Common myeloid progenitor, CD34-positive (primary cell): ENCODE results near the gene VAV3.
"Not testable (repeated sequence)": the region's sequence is repeated elsewhere in the genome, so short reads cannot be mapped to it uniquely, and the experiment has no call there.

Source experiments
- CTCF ChIA-PET: fragments of 350-600 bp; sonication (Branson Sonifier 250); formaldehyde crosslinking; loops from one replicate; lab custom pipeline; 2021; ENCODE audit warnings: antibody characterized with exemption; lab: Charles Lee
- POLR2A ChIA-PET: fragments of 350-600 bp; sonication (Branson Sonifier 250); formaldehyde crosslinking; loops from one replicate; lab custom pipeline; 2021; ENCODE audit warnings: antibody characterized with exemption; lab: Charles Lee
- DNase-seq, 3 donors: peaks; one replicate each; pipeline versions ENCODE4 v3.0.0 to v3.0.0-alpha.2; 2013
- H3K27ac ChIP-seq, 2 experiments: 1 replicate in 1 of 2; 2 replicates in 1 of 2; pipeline ENCODE4 v1.7.0; 2013; ENCODE audit warnings: inconsistent platforms in 2 of 2, low read length in 2 of 2, mild to moderate bottlenecking in 2 of 2, low read depth in 1 of 2, moderate library complexity in 1 of 2; ENCODE audit not compliant: severe bottlenecking in 2 of 2, insufficient read depth in 1 of 2, poor library complexity in 1 of 2
- H3K27me3 ChIP-seq, 5 experiments: replicated peaks in 2 of 5; 1 replicate in 3 of 5; 2 replicates in 2 of 5; pipeline versions ENCODE4 v1.6.1 to v1.7.0; 2013; ENCODE audit warnings: low read length in 4 of 5, mild to moderate bottlenecking in 2 of 5, moderate library complexity in 2 of 5, inconsistent platforms in 1 of 5; ENCODE audit not compliant: insufficient read depth in 5 of 5, control insufficient read depth in 4 of 5
- H3K36me3 ChIP-seq, 4 experiments: 1 replicate in 2 of 4; 2 replicates in 2 of 4; pipeline versions ENCODE4 v1.6.1 to v1.7.0; 2013; ENCODE audit warnings: low read length in 3 of 4, control low read depth in 1 of 4, mild to moderate bottlenecking in 1 of 4; ENCODE audit not compliant: control insufficient read depth in 4 of 4, insufficient read depth in 4 of 4
- H3K4me1 ChIP-seq, 4 experiments: 1 replicate in 3 of 4; 2 replicates in 1 of 4; pipeline versions ENCODE4 v1.6.1 to v1.7.1; 2013; ENCODE audit warnings: low read length in 3 of 4, mild to moderate bottlenecking in 3 of 4, control low read depth in 1 of 4, inconsistent platforms in 1 of 4, moderate library complexity in 1 of 4; ENCODE audit not compliant: control insufficient read depth in 4 of 4, insufficient read depth in 4 of 4; ENCODE audit errors: control extremely low read depth in 1 of 4
- H3K4me3 ChIP-seq, 7 experiments: 1 replicate in 4 of 7; 2 replicates in 3 of 7; pipeline versions ENCODE4 v1.5.1 to v1.7.0; 2013; ENCODE audit warnings: mild to moderate bottlenecking in 7 of 7, low read length in 6 of 7, moderate library complexity in 6 of 7, inconsistent platforms in 2 of 7, low read depth in 2 of 7, control low read depth in 1 of 7; ENCODE audit not compliant: insufficient read depth in 4 of 7, control insufficient read depth in 1 of 7; ENCODE audit errors: extremely low read depth in 1 of 7
- H3K9me3 ChIP-seq, 5 experiments: 1 replicate in 4 of 5; 2 replicates in 1 of 5; pipeline versions ENCODE4 v1.6.1 to v1.7.1; 2013; ENCODE audit warnings: low read length in 4 of 5, mild to moderate bottlenecking in 2 of 5, inconsistent platforms in 1 of 5, low read depth in 1 of 5, moderate library complexity in 1 of 5; ENCODE audit not compliant: control insufficient read depth in 4 of 5, insufficient read depth in 2 of 5; ENCODE audit errors: control extremely low read depth in 1 of 5
- WGBS: methylation state at CpG from one replicate; pipeline ENCODE4 v1.1.5; 2013; ENCODE audit not compliant: insufficient coverage; 5-methylcytosine and 5-hydroxymethylcytosine counted together

Gene VAV3

GRCh38 chr1:107653765-107654164 is 311.2 kb downstream of the VAV3 start:
- WGBS, result no CpG with 5 or more reads among the region's 2 CpGs
- no peaks in the 10 kb centered on the region for H3K4me1 ChIP-seq
- no peaks in the 10 kb centered on the region for H3K27me3 ChIP-seq
- no peaks in the 10 kb centered on the region for H3K9me3 ChIP-seq
- H3K4me3 ChIP-seq, result no peak overlapping the region
- ChIA-PET CTCF (interaction anchor here (1.2 kb wide), 1 partner anchor 12 kb away, joined by 3 read pairs; no protein-coding TSS in a partner anchor), POLR2A (no interaction called here)
- H3K36me3 ChIP-seq, result peaks cover 0 to 10% (median 2%) of the 10 kb centered on the region in 4 experiments
- no peak overlapping the region for H3K27ac ChIP-seq
- no peak for DNase-seq

DNA sequence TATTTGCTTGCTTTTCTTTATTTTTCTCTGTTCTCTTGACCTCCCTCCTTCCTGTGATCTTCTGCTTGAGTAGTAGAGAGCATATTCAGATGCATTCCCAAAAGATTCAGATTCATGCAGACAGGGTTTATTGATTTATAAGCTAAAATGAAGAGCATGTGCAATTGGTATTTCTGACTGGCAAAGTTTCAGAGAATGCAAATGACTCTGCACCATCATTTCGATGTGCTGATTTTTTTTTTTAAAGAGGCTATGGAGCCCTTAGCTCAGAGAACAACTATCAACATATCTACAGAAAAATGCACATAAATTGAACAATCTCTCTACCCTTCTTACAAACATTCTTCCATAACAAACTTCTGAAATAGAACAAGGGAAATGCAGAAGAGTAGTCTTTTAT is 312.0 kb downstream of the VAV3 start:
- no peak for DNase-seq
- H3K27ac ChIP-seq, result no peak overlapping the region
- H3K4me3 ChIP-seq, result no peak overlapping the region
- POLR2A ChIA-PET, result no interaction called here
- H3K4me1 ChIP-seq, result no peaks in the 10 kb centered on the region
- no peaks in the 10 kb centered on the region for H3K9me3 ChIP-seq
- peaks cover 0 to 12% (median 3%) of the 10 kb centered on the region in 4 experiments for H3K36me3 ChIP-seq
- WGBS, result no CpG with 5 or more reads among the region's 1 CpG
- H3K27me3 ChIP-seq, result no peaks in the 10 kb centered on the region
- CTCF ChIA-PET, result interaction anchor here (0.6 kb wide), 1 partner anchor 40 kb away, joined by 3 read pairs; no protein-coding TSS in a partner anchor

GRCh38 chr1:107650825-107651224 is 314.2 kb downstream of the VAV3 start:
- CTCF ChIA-PET, H3K36me3 ChIP-seq, H3K27me3 ChIP-seq, H3K4me1 ChIP-seq, H3K4me3 ChIP-seq, POLR2A ChIA-PET, H3K9me3 ChIP-seq, DNase-seq, H3K27ac ChIP-seq: not testable (repeated sequence)
- 89% methylated on average over 1 of the region's 2 CpGs for WGBS

DNA sequence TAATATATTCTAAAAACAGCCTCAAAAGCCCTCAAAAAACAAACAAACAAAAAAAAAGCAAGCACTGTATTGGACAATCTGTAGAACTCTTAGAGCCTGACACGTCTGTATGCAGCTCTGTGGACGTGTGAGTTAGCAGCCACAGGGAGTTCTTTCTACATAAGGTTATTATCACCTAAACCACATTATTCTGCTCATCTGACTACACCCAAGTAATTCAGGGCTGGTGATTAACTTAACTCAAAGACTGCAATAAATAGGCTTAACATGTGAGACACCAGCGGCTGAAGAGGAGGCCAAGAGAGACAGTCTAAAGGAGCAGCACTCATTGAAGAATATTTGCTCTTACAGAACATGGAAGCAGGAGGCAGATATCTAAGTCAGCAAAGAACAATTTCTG is 316.0 kb downstream of the VAV3 start:
- CTCF ChIA-PET, result interaction anchor here (0.5 kb wide), 1 partner anchor 423 kb away, joined by 3 read pairs; no protein-coding TSS in a partner anchor
- no peaks in the 10 kb centered on the region for H3K27me3 ChIP-seq
- WGBS, result 93% methylated on average over 2 of the region's 3 CpGs

DNA sequence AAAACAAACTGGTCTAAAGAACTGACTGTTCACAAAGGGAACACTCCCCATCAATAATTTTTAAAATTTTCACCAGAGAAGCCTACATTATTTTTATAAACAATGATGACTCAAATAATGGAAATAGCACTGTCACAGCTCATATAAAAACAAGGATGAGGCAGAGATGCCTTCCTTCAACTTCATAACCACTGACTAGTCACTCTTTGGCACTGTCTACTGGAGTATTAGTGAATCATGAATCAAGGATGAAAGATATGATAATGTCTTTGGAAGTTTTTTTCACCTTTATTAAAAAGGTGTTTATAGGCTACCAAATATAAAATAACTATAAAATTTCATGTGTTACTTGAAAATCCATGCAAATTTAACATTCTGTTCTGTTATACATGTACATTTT is 316.9 kb downstream of the VAV3 start:
- peaks cover 0 to 9% (median 3%) of the 10 kb centered on the region in 4 experiments for H3K36me3 ChIP-seq
- no peaks in the 10 kb centered on the region for H3K4me1 ChIP-seq
- H3K27me3 ChIP-seq, result no peaks in the 10 kb centered on the region
- ChIA-PET POLR2A (no interaction called here), CTCF (interaction anchor here (0.6 kb wide), 1 partner anchor 9 kb away, joined by 4 read pairs; no protein-coding TSS in a partner anchor)
- H3K27ac ChIP-seq, result no peak overlapping the region
- H3K9me3 ChIP-seq, result no peaks in the 10 kb centered on the region
- no peak overlapping the region for H3K4me3 ChIP-seq
- DNase-seq, result peak in 2 of 3 donors; percentile 3 to 16

More for the DNA sequence above, 316.0 kb downstream of the VAV3 start:
- POLR2A ChIA-PET, result no interaction called here
- peak in 1 of 3 donors; percentile 8 for DNase-seq
- H3K27ac ChIP-seq, result no peak overlapping the region
- no peaks in the 10 kb centered on the region for H3K4me1 ChIP-seq
- H3K36me3 ChIP-seq, result peaks cover 0 to 9% (median 3%) of the 10 kb centered on the region in 4 experiments
- H3K9me3 ChIP-seq, result no peaks in the 10 kb centered on the region
- H3K4me3 ChIP-seq, result no peak overlapping the region

DNA sequence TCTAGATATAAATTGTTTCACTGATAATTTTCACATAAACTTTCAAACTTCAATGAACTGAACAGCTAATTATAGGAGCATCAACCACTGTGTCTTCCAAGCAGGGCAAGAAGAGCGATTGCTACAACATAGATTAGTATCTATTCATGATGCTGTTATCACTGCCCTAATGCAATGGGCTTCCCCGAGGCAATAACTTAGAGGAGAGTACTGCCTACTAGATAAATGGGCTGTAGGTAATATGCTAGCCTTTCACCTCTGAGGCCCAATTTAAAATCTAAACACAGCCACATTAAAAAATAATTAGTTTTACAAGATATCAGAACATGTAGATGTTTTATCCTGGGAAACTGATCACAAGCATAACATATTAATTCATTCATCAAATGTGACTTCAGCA is 318.0 kb downstream of the VAV3 start:
- POLR2A ChIA-PET, result no interaction called here
- H3K9me3 ChIP-seq, result no peaks in the 10 kb centered on the region
- 100% methylated on average over 1 of the region's 2 CpGs for WGBS
- no peak overlapping the region for H3K27ac ChIP-seq
- peaks cover 3 to 10% (median 6%) of the 10 kb centered on the region in 4 experiments for H3K36me3 ChIP-seq
- H3K4me3 ChIP-seq, result no peak overlapping the region
- CTCF ChIA-PET, result no interaction called here
- no peaks in the 10 kb centered on the region for H3K4me1 ChIP-seq
- H3K27me3 ChIP-seq, result no peaks in the 10 kb centered on the region
- no peak for DNase-seq

- Histone ChIP-seq H3K27ac (no peak overlapping the region), H3K4me1 (no peaks in the 10 kb centered on the region), H3K27me3 (no peaks in the 10 kb centered on the region), H3K4me3 (no peak overlapping the region), H3K9me3 (no peaks in the 10 kb centered on the region), H3K36me3 (peaks cover 14 to 28% (median 20%) of the 10 kb centered on the region in 4 experiments)
- DNase-seq, result no peak
- ChIA-PET POLR2A (no interaction called here), CTCF (no interaction called here)
- WGBS, result 75% methylated on average over 1 of the region's 1 CpG
These were observed 321.2 kb downstream of the VAV3 start for GRCh38 chr1:107643766-107644165.
